Measurements from ENCODE around the gene TNC. TPM values are rescaled to one million over a fixed set of nuclear protein-coding genes. Genes with fewer than 3 reads are reported as not detected.

Gene TNC
- total and polyA plus RNA-seq, 2 experiments from 2014 or later = 165 to 319 TPM

DNA sequence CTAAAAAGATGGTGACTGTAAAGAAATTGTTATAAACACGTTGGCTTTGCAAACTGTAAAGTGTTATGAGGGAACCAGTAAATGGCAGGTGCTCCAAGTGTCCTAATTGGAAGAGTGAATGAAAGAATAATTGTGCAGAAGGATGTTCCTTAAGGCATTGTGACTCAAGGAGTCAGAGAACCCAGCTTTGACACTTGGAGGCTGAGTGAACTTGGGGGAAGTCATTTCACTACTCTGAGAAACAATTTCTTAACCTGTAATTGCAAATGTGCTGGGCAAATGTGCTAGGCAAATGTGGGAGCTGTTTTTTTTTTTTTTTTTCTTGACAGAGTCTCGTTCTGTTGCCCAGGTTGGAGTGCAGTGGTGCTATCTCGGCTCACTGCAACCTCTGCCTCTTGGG lies 103.5 kb downstream of the TNC start:
- H3K27ac ChIP-seq = no peak overlapping the region
- H4K20me1 ChIP-seq (ENCODE audit: insufficient read depth) = no peaks in the 10 kb centered on the region
- in situ Hi-C loops (cut with MboI) = loop anchor here (5.0 kb wide), 3 partner anchors 97 to 327 kb away; no protein-coding TSS in a partner anchor
- H3K4me3 ChIP-seq = no peak overlapping the region
- 0 out of 2 replicates have a peak, but pooled peaks cover 3% of the 10 kb centered on the region for H3K36me3 ChIP-seq (ENCODE audit: low read depth)
- H3K4me1 ChIP-seq (ENCODE audit: insufficient read depth) = peaks cover 13% of the 10 kb centered on the region
- H2AFZ ChIP-seq = no peak overlapping the region
- H3K79me2 ChIP-seq (ENCODE audit: insufficient read depth) = no peaks in the 10 kb centered on the region
- H3K9ac ChIP-seq = no peak overlapping the region
- DNase-seq = no peak
- peaks cover 25% of the 10 kb centered on the region for H3F3A ChIP-seq (ENCODE audit: insufficient read depth)
- TF ChIP-seq EZH2 (IDR thresholded peaks at IDR 0.05; ENCODE audit: insufficient read depth, poor library complexity, severe bottlenecking) (no peak), EZH2phosphoT487 (IDR thresholded peaks at IDR 0.05; ENCODE audit: insufficient read depth, low read depth) (no peak)
- 55 to 57% methylated on average over 3 of the region's 3 CpGs for WGBS, 2 experiments (ENCODE audit: low coverage in 1 of 2, low lambda C conversion rate in 2 of 2, missing lambda C conversion rate in 2 of 2)
- no peak overlapping the region for H3K4me2 ChIP-seq (ENCODE audit: unreplicated experiment)
- no peaks in the 10 kb centered on the region for H3K9me2 ChIP-seq (ENCODE audit: insufficient read depth)
- H3K9me3 ChIP-seq (ENCODE audit: low read depth) = no peaks in the 10 kb centered on the region
- no peaks in the 10 kb centered on the region for H3K27me3 ChIP-seq (replicated peaks; ENCODE audit: insufficient read depth)

DNA sequence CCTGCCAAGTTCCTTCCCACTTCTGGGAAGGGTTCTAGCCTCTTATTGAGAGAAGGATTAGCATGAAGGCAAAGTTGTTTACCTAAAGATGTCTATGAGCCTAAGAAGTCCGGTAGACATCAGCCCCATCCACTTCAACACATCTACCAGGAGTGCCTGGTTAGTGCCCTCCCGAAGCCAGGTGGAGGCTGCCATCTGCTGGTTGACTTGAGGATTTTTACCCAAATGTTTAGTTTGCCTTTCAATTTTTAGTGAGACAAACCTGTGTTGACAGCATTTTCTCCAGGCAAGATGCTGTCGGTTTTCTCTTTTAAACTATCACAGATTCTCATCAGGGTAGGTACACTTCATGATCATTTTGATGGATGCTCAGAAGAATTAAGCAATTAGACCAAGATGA lies 104.0 kb downstream of the TNC start:
- TF ChIP-seq EZH2phosphoT487 (IDR thresholded peaks at IDR 0.05; ENCODE audit: insufficient read depth, low read depth) (no peak), EZH2 (IDR thresholded peaks at IDR 0.05; ENCODE audit: insufficient read depth, poor library complexity, severe bottlenecking) (no peak)
- in situ Hi-C loops (cut with MboI) = loop anchor here (5.0 kb wide), 3 partner anchors 97 to 327 kb away; no protein-coding TSS in a partner anchor
- 2% methylated on average over 3 of the region's 3 CpGs for WGBS, 2 experiments (ENCODE audit: low coverage in 1 of 2, low lambda C conversion rate in 2 of 2, missing lambda C conversion rate in 2 of 2)
- Histone ChIP-seq H4K20me1 (ENCODE audit: insufficient read depth) (no peaks in the 10 kb centered on the region), H3K27me3 (replicated peaks; ENCODE audit: insufficient read depth) (no peaks in the 10 kb centered on the region), H2AFZ (no peak overlapping the region), H3K4me1 (ENCODE audit: insufficient read depth) (peaks cover 9% of the 10 kb centered on the region), H3K9me3 (ENCODE audit: low read depth) (no peaks in the 10 kb centered on the region), H3K79me2 (ENCODE audit: insufficient read depth) (no peaks in the 10 kb centered on the region), H3K27ac (no peak overlapping the region), H3K4me3 (no peak overlapping the region), H3K4me2 (ENCODE audit: unreplicated experiment) (no peak overlapping the region), H3K9me2 (ENCODE audit: insufficient read depth) (no peaks in the 10 kb centered on the region), H3F3A (ENCODE audit: insufficient read depth) (peaks cover 21% of the 10 kb centered on the region), H3K36me3 (ENCODE audit: low read depth) (no peaks in the 10 kb centered on the region), H3K9ac (no peak overlapping the region)
- peak; percentile 83 for DNase-seq

DNA sequence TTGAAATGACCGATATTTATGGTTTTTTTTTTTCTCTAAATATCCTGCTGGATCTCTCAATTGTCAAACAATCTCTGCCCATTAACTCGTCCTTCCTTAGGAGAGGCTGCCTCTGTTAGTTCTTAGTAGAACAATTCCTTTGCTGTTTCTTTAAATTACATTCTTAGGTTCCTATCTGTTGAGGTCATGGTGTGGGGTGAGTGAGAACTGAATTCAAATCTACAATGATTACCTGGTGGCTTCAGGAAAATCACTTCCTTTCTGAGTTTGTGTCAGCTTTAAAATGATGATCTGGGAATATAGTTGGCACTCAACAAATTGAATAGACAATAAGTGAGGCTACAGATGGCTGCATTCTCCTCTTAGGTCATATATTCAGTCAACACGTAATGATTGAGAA lies 105.5 kb downstream of the TNC start:
- Histone ChIP-seq H3K9me2 (ENCODE audit: insufficient read depth) (no peaks in the 10 kb centered on the region), H3K4me3 (no peak overlapping the region), H3K9me3 (ENCODE audit: low read depth) (no peaks in the 10 kb centered on the region), H3K4me1 (ENCODE audit: insufficient read depth) (peaks cover 10% of the 10 kb centered on the region), H3K79me2 (ENCODE audit: insufficient read depth) (no peaks in the 10 kb centered on the region), H3K9ac (no peak overlapping the region), H3F3A (ENCODE audit: insufficient read depth) (peaks cover 25% of the 10 kb centered on the region), H3K36me3 (ENCODE audit: low read depth) (no peaks in the 10 kb centered on the region), H4K20me1 (ENCODE audit: insufficient read depth) (no peaks in the 10 kb centered on the region), H3K27ac (no peak overlapping the region), H3K4me2 (ENCODE audit: unreplicated experiment) (no peak overlapping the region), H3K27me3 (replicated peaks; ENCODE audit: insufficient read depth) (no peaks in the 10 kb centered on the region), H2AFZ (no peak overlapping the region)
- TF ChIP-seq EZH2 (IDR thresholded peaks at IDR 0.05; ENCODE audit: insufficient read depth, poor library complexity, severe bottlenecking) (no peak), EZH2phosphoT487 (IDR thresholded peaks at IDR 0.05; ENCODE audit: insufficient read depth, low read depth) (no peak)
- WGBS, 2 experiments (ENCODE audit: low coverage in 1 of 2, low lambda C conversion rate in 2 of 2, missing lambda C conversion rate in 2 of 2) = 88 to 89% methylated on average over 3 of the region's 3 CpGs
- no peak for DNase-seq
- in situ Hi-C loops (cut with MboI) = loop anchor here (5.0 kb wide), 3 partner anchors 95 to 325 kb away; no protein-coding TSS in a partner anchor

DNA sequence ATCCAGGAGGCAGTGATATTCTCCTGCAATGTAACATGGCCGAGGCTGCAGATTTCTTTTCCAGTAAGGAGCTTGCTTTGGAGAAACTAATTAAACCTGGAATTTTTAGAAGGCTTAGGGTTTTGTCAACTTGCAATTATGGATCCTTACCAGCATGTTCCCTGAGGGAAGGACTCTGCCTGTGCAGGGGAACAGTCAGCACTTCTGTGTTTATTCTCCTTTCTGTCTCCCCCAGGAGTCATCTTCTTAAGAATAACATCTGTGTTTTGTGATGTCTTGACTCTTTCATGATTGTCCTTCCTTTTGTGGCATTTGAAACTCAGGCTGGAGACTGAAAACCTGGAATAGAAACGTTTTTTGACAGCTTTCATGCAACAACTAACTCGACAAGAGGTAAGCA lies 107.1 kb downstream of the TNC start:
- no peaks in the 10 kb centered on the region for H3K36me3 ChIP-seq (ENCODE audit: low read depth)
- no peak overlapping the region for H2AFZ ChIP-seq
- TF ChIP-seq EZH2 (IDR thresholded peaks at IDR 0.05; ENCODE audit: insufficient read depth, poor library complexity, severe bottlenecking) (no peak), EZH2phosphoT487 (IDR thresholded peaks at IDR 0.05; ENCODE audit: insufficient read depth, low read depth) (no peak)
- H4K20me1 ChIP-seq (ENCODE audit: insufficient read depth) = no peaks in the 10 kb centered on the region
- peaks cover 28% of the 10 kb centered on the region for H3F3A ChIP-seq (ENCODE audit: insufficient read depth)
- peaks cover 23% of the 10 kb centered on the region for H3K4me1 ChIP-seq (ENCODE audit: insufficient read depth)
- 69 to 70% methylated on average over 3 of the region's 3 CpGs for WGBS, 2 experiments (ENCODE audit: low coverage in 1 of 2, low lambda C conversion rate in 2 of 2, missing lambda C conversion rate in 2 of 2)
- H3K9me2 ChIP-seq (ENCODE audit: insufficient read depth) = no peaks in the 10 kb centered on the region
- H3K27me3 ChIP-seq (replicated peaks; ENCODE audit: insufficient read depth) = no peaks in the 10 kb centered on the region
- no peak overlapping the region for H3K9ac ChIP-seq
- no peak overlapping the region for H3K27ac ChIP-seq
- DNase-seq = no peak
- H3K4me2 ChIP-seq (ENCODE audit: unreplicated experiment) = no peak overlapping the region
- H3K79me2 ChIP-seq (ENCODE audit: insufficient read depth) = no peaks in the 10 kb centered on the region
- H3K9me3 ChIP-seq (ENCODE audit: low read depth) = no peaks in the 10 kb centered on the region
- no peak overlapping the region for H3K4me3 ChIP-seq
- in situ Hi-C loops (cut with MboI) = loop anchor here (5.0 kb wide), 3 partner anchors 94 to 324 kb away; no protein-coding TSS in a partner anchor

Measured in GM23248 (cell line).